Midbrain (tissue), 1 donor: ENCODE measurements around the gene TUFT1.
A peak's percentile ranks its signal among the peaks of the same experiment; 100 is the strongest.
"Not testable (repeated sequence)": the region's sequence is repeated elsewhere in the genome, so short reads cannot be mapped to it uniquely, and the experiment has no call there.

Source experiments
- DNase-seq: peaks from one replicate; lab custom pipeline; 2025; lab: John Stamatoyannopoulos, UW

TUFT1 gene

GRCh38 chr1:151512326-151512725 is 27.8 kb upstream of the TUFT1 start:
- no peak for DNase-seq

DNA sequence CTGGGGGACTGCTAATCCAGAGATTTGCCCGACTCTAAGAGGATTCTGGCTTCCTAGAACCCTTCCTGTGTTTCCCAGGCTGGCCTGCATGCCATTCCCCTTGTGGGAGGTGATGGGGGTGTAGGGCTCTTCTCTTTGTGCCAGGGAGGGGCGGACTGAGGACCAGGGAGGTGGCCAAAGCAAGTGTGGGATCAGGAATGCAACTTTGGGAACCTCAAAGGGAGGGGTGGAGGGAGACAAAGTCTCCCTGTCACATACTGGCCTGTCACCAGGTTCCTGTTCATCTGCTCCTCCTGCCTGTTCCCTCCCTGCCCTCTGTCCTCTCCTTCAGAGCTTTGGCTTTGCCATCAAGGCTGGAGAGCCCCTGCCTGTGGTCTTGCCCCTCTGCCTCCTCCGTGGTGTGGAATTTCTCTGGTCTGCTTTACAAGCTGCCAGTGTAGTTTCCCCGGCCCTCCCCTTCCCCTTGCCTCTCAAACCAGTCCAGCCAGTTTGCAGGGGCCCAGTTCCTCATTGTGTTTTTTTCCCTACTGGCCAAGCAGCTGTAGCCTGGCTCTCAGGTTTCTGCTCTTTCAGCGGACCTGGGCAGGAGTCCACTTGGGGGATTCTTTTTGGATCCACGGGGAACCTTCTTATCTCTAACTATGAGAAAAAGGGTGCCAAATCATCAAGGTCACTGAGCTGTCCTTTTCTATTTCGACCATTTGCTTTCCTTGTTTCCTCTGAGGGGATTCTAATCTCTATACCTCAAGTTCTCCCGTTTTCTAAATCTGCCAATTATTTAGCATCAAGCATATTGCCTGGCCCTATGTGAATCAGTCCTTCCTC is 27.1 kb upstream of the TUFT1 start:
- DNase-seq = no peak

DNA sequence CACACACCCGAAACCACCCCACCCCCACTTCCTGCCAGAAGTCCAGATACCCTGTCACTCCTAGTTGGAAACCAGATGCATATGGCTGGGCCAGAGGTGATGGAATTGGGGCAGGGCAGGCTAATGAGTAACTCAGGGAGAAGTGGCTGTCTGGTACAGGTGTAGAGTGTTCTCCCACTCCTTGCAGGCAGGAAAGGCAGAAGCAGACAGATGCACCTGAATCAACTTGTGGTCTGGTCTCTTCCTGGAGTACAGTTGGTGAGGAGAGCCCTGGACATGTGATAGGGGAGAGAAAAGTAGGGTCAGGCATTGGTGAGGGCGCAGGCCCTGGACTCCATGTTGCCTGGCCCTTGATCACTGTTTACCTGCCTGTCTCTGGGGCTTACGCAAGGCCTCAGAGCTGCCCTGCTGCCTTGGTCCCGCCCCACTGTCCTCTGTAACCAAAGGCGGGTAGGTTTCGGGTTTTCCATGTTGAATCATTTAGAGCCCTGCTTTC is 26.4 kb upstream of the TUFT1 start:
- no peak for DNase-seq

DNA sequence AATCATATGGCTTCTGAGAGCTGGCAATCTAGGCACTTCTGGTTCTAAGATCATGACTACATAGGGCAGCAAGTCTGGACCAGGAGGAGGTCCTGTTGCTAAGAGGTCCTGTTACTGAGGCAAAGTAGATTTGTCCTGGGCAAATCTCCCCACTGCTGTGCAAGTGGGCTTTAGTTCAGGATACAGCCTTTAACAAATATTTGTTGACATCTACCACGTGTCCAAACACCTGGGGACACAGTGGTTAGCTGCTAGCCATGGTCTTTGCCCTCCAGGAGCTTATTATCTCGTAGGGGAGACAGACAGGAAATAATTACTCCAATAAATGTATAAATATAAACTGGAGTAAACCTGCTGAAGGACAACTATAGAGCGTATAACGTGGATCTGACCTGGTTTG is 25.7 kb upstream of the TUFT1 start:
- no peak for DNase-seq

DNA sequence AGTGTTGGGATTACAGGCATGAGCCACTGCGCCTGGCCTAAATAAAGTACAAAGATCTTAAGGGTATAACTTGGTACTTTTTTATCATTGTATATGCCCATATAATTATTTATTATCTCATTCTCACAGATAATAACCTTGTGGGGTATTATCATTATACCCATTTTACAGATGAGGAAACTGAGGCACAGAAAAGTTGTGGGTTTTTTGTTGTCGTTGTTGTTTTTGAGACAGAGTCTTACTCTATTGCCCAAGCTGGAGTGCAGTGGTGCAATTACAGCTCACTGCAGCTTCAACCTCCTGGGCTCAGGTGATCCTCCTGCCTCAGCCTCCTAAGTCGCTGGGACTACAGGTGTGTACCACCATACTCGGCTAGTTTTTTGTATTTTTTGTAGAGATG is 24.8 kb upstream of the TUFT1 start:
- no peak for DNase-seq

- DNase-seq = no peak
Observed at GRCh38 chr1:151516031-151516511, 24.0 kb upstream of the TUFT1 start.

- DNase-seq = no peak
Observed at GRCh38 chr1:151518431-151518830, 21.7 kb upstream of the TUFT1 start.

DNA sequence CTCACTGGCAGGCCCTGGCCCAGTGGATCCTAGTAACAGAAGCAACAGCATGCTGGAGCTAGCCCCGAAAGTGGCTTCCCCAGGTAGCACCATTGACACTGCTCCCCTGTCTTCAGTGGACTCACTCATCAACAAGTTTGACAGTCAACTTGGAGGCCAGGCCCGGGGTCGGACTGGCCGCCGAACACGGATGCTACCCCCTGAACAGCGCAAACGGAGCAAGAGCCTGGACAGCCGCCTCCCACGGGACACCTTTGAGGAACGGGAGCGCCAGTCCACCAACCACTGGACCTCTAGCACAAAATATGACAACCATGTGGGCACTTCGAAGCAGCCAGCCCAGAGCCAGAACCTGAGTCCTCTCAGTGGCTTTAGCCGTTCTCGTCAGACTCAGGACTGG is 21.2 kb upstream of the TUFT1 start:
- no peak for DNase-seq

GRCh38 chr1:151519667-151520066 is 20.4 kb upstream of the TUFT1 start:
- no peak for DNase-seq

- no peak for DNase-seq
Observed at GRCh38 chr1:151520359-151520758, 19.8 kb upstream of the TUFT1 start.

DNA sequence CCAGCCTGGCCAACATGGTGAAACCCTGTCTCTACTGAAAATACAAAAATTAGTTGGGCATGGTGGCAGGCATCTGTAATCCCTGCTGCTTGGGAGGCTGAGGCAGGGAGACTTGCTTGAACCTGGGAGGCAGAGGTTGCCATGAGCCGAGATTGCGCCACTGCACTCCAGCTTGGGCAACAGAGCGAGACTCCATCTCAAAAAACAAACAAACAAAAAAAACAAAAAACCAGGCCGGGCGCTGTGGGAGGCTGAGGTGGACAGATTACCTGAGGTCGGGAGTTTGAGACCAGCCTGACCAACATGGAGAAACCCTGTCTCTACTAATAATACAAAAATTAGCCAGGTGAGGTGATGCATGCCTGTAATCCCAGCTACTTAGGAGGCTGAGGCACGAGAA is 17.7 kb upstream of the TUFT1 start:
- not testable (repeated sequence) for DNase-seq

GRCh38 chr1:151523326-151523725 is 16.8 kb upstream of the TUFT1 start:
- no peak for DNase-seq

- DNase-seq = no peak
Observed at GRCh38 chr1:151524736-151525135, 15.4 kb upstream of the TUFT1 start.

DNA sequence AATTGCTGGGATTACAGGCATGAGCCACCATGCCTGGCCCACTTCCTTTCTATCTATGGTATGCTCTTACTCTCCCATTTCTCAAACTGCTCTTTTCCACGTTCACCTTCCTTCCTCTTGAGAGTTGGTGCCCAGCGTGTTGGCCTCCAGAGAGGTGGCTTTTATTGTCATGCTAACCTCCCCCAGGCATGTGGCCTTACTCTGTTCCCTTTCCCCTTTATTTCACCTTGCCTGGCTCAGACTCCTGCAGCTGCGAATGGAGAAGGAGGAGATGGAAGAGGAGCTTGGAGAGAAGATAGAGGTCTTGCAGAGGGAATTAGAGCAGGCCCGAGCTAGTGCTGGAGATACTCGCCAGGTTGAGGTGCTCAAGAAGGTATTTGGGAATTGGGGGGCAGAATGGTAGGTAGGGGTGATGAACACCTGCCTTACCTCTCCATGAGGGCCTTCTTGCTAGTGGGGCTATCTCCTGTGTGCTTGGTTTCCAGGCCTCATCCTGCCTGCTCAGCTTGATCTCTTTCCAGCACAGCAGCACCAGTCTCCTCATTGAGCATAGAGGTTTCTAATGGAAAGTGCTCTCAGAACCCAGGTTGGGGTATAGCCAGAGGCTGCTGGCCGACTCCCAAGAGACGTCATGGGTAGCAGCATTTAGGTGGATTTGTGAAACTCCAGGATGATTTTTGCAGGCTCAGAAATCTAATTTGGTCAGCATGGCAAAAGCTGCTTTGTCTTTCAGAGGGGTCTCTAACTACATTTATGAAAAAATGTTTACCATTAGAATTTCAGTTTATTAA is 13.2 kb upstream of the TUFT1 start:
- no peak for DNase-seq

- no peak for DNase-seq
Observed at GRCh38 chr1:151529211-151529702, 10.9 kb upstream of the TUFT1 start.

DNA sequence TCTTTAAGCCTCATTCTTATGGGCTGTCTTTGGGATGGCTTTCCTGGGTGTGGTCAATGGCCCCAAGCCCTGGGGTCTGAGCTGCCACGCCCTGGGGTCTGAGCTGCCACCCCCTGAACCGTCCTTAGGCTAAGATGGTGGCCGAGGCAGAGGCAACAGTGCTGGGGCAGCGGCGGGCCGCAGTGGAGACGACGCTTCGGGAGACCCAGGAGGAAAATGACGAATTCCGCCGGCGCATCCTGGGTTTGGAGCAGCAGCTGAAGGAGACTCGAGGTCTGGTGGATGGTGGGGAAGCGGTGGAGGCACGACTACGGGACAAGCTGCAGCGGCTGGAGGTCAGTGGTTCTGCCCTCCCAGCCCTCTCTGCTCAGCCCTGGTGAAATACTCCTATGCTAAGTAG is 10.3 kb upstream of the TUFT1 start:
- no peak for DNase-seq

DNA sequence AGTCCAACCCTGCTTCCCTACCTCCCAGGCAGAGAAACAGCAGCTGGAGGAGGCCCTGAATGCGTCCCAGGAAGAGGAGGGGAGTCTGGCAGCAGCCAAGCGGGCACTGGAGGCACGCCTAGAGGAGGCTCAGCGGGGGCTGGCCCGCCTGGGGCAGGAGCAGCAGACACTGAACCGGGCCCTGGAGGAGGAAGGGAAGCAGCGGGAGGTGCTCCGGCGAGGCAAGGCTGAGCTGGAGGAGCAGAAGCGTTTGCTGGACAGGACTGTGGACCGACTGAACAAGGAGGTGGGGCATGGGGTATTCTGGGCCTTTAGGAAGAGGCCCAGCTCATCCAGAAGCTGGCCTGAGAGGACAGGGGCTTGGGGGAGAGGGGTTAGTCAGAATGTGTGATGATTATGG is 9.6 kb upstream of the TUFT1 start:
- DNase-seq = no peak

DNA sequence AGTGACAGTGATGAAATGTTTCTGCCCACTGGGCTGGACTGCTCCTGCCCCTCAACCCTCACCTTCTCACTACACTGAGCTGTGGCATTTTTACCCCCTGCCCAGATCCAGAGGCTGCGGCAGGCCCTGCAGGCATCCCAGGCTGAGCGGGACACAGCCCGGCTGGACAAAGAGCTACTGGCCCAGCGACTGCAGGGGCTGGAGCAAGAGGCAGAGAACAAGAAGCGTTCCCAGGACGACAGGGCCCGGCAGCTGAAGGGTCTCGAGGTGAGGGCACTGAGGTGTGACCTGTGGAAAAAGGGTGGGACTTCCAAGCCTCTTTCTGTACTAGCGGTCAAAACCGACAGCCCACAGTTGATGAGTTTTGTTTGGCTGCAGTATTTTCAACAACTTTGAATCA is 6.2 kb upstream of the TUFT1 start:
- DNase-seq = no peak

DNA sequence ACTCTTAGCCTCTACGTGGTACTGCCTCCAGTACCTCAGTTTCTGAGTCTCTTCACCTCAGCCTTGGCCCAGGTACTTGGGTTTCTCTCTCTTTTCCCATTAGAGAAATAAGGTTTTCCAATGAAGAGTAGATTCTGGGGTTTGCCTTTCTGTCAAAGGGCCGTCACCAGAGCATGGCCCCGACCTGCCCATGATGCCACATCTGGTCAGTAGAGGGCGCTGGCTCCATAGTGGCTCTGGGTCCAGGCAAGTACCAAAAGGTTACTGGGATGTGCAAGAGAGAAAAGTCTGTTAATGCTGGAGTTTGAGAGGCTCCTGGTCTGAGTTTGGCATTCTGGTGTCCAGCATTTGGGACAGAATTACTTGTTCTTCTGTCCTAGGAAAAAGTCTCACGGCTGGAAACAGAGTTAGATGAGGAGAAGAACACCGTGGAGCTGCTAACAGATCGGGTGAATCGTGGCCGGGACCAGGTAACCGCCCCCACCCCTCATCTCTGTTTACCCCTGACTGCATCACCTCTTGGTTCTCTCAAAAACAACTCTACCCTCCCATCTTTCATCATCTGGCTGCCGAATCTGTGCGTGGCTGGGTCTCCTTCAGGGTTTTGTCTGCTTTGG is 5.3 kb upstream of the TUFT1 start:
- DNase-seq = peak; percentile 81

- DNase-seq = no peak
Observed at GRCh38 chr1:151535326-151536271, 4.5 kb upstream of the TUFT1 start.

DNA sequence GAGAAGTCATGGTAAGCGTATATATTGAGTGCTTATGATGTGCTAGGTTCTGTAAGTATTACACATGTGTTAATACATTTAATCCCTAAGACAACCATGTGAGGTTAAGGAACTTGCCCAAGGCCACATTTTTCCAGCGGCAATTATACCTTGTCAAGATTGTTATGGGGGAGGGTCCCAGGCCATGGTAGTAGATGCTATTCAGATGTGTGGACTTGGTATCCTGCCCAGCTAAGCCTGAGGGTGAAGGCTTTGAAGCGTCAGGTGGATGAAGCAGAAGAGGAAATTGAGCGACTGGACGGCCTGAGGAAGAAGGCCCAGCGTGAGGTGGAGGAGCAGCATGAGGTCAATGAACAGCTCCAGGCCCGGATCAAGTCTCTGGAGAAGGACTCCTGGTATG is 3.6 kb upstream of the TUFT1 start:
- DNase-seq = no peak
